WTC11 (cell line): Measurements from ENCODE around the gene CEP131.

Experiments used
- CTCF ChIP-seq: fragments of 200-600 bp; IDR thresholded peaks from 2 replicates; pipeline ENCODE4 v1.8.0; 2022; ENCODE audit warnings: antibody characterized with exemption
- E2F1 ChIP-seq: sonication (generic); formaldehyde crosslinking; IDR thresholded peaks from 2 replicates; pipeline ENCODE4 v1.8.0; 2022; ENCODE audit warnings: mild to moderate bottlenecking, missing genetic modification reagents
- GTF2I ChIP-seq: fragments of 250-450 bp; sonication (Bioruptor Pico); conservative IDR thresholded peaks from 2 replicates; pipeline ENCODE4 v1.4.0; 2021; ENCODE audit warnings: mild to moderate bottlenecking
- NR1H2 ChIP-seq: sonication (generic); formaldehyde crosslinking; IDR thresholded peaks from 2 replicates; pipeline ENCODE4 v1.9.0; 2021; ENCODE audit warnings: mild to moderate bottlenecking, moderate library complexity, missing genetic modification reagents
- NR2C2 ChIP-seq: sonication (generic); formaldehyde crosslinking; IDR thresholded peaks from 2 replicates; pipeline ENCODE4 v1.8.0; 2022; ENCODE audit warnings: mild to moderate bottlenecking, missing genetic modification reagents
- TEAD1 ChIP-seq: sonication (generic); formaldehyde crosslinking; IDR thresholded peaks from 2 replicates; pipeline ENCODE4 v1.8.0; 2022; ENCODE audit warnings: mild to moderate bottlenecking, missing genetic modification reagents
- ZNF138 ChIP-seq: sonication (generic); formaldehyde crosslinking; conservative IDR thresholded peaks from 2 replicates; pipeline ENCODE4 v1.8.1; 2022; ENCODE audit warnings: mild to moderate bottlenecking, moderate library complexity, missing genetic modification reagents

GRCh38 chr17:81165246-81166032, 57.3 kb downstream of the CEP131 start, which contains the start of gene PVALEF:
- TF ChIP-seq TEAD1 (CRISPR knock-in tag) (no peak), E2F1 (CRISPR knock-in tag) (no peak), CTCF (no peak), NR2C2 (CRISPR knock-in tag) (no peak), NR1H2 (no peak), ZNF138 (CRISPR knock-in tag) (no peak), GTF2I (no peak)
